Astrocyte (in vitro differentiated cells and primary cell): ENCODE results near the gene MYL12A. TPM values are rescaled to one million over a fixed set of nuclear protein-coding genes. Genes with fewer than 3 reads are reported as not detected.
A peak's percentile ranks its signal among the peaks of the same experiment; 100 is the strongest.
"Not testable (repeated sequence)": the region's sequence is repeated elsewhere in the genome, so short reads cannot be mapped to it uniquely, and the experiment has no call there.

Experiments
- DNase-seq: peaks from one replicate; pipeline ENCODE4 v3.0.0-alpha.2; 2010; ENCODE audit warnings: low read depth
- FAIRE-seq: peaks from 2 replicates; lab custom pipeline; 2011; peaks lifted over from hg19 to GRCh38; lab: Jason Lieb, UNC
- H2AFZ ChIP-seq: 2 replicates; pipeline ENCODE4 v1.6.0; 2012; ENCODE audit warnings: low read depth, low read length, inconsistent platforms
- H3K27ac ChIP-seq: 2 replicates; pipeline ENCODE4 v1.5.1; 2011; ENCODE audit warnings: low read depth, low read length, inconsistent platforms
- H3K27me3 ChIP-seq: 2 replicates; pipeline ENCODE4 v1.6.0; 2011; ENCODE audit warnings: low read length, inconsistent platforms; ENCODE audit not compliant: insufficient read depth
- H3K36me3 ChIP-seq: 2 replicates; pipeline ENCODE4 v1.5.1; 2011; ENCODE audit warnings: low read length, inconsistent platforms; ENCODE audit not compliant: insufficient read depth
- H3K4me1 ChIP-seq: 2 replicates; pipeline ENCODE4 v1.5.1; 2011; ENCODE audit warnings: low read length, inconsistent platforms; ENCODE audit not compliant: insufficient read depth
- H3K4me2 ChIP-seq: 2 replicates; pipeline ENCODE4 v1.6.0; 2012; ENCODE audit warnings: low read length, inconsistent platforms
- H3K4me3 ChIP-seq: 2 replicates; pipeline ENCODE4 v1.5.1; 2011; ENCODE audit warnings: low read depth, mild to moderate bottlenecking, low read length, inconsistent platforms; ENCODE audit not compliant: insufficient read depth
- H3K79me2 ChIP-seq: 2 replicates; pipeline ENCODE4 v1.6.0; 2012; ENCODE audit warnings: mild to moderate bottlenecking, low read length, inconsistent platforms; ENCODE audit not compliant: insufficient read depth
- H3K9ac ChIP-seq: 2 replicates; pipeline ENCODE4 v1.6.0; 2012; ENCODE audit warnings: mild to moderate bottlenecking, low read length, inconsistent platforms
- H3K9me3 ChIP-seq: 2 replicates; pipeline ENCODE4 v1.5.1; 2012; ENCODE audit warnings: low read depth, mild to moderate bottlenecking, low read length, inconsistent platforms; ENCODE audit not compliant: insufficient read depth
- H4K20me1 ChIP-seq: 2 replicates; pipeline ENCODE4 v1.6.0; 2012; ENCODE audit warnings: low read length, inconsistent platforms; ENCODE audit not compliant: insufficient read depth
- H3K27ac Mint-ChIP-seq: one replicate; pipeline ENCODE4 v1.8.0; 2021; ENCODE audit warnings: mild to moderate bottlenecking, mixed read lengths; ENCODE audit not compliant: unreplicated experiment
- H3K27me3 Mint-ChIP-seq: one replicate; pipeline ENCODE4 v1.8.0; 2021; ENCODE audit warnings: low read depth, mixed read lengths; ENCODE audit not compliant: unreplicated experiment
- H3K36me3 Mint-ChIP-seq: one replicate; pipeline ENCODE4 v1.8.0; 2021; ENCODE audit warnings: low read depth, mixed read lengths; ENCODE audit not compliant: unreplicated experiment
- H3K4me1 Mint-ChIP-seq: one replicate; pipeline ENCODE4 v1.8.0; 2021; ENCODE audit warnings: low read depth, mixed read lengths; ENCODE audit not compliant: unreplicated experiment
- H3K4me3 Mint-ChIP-seq: one replicate; pipeline ENCODE4 v1.8.0; 2021; ENCODE audit warnings: mild to moderate bottlenecking, moderate library complexity, mixed read lengths; ENCODE audit not compliant: unreplicated experiment
- H3K9me3 Mint-ChIP-seq: one replicate; pipeline ENCODE4 v1.8.0; 2021; ENCODE audit warnings: mild to moderate bottlenecking, mixed read lengths; ENCODE audit not compliant: unreplicated experiment
- EZH2 ChIP-seq: IDR thresholded peaks from 2 replicates; pipeline ENCODE4 v1.6.1; 2012; ENCODE audit warnings: mild to moderate bottlenecking, low read length, inconsistent platforms; ENCODE audit not compliant: insufficient read depth
- total RNA-seq: library from RNA; stranded (reverse); gene quantifications from 2 replicates; pipeline ENCODE4 v1.2.1, GENCODE V29; 2021
- TF ChIP-seq, protein P1 (sequence below): IDR thresholded peaks from 2 replicates; pipeline ENCODE4 v1.5.1; 2011; ENCODE audit warnings: low read depth, mild to moderate bottlenecking, inconsistent platforms, low read length, moderate library complexity; ENCODE audit not compliant: insufficient read depth

The MYL12A gene
- total RNA-seq, 1 donor from 2014 or later, result 682 TPM

DNA sequence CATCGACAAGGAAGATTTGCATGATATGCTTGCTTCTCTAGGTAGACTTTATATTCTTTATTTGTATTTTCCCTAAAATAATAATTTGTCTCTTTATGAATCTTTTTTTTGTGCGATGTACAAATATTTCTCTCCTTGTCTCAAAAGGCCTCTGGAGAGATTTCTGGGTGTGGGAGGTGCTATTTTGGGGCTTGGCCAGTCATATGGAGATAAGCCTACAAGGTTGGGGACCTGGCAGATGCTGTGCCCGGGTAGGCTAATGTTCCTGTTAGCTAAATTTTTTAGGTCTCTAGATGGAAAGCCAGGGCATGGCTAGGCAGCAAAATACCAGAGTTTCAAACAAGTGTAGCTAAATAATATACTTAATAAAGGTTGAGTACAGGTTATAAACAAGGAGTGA lies 25.4 kb downstream of the MYL12A start:
- Histone ChIP-seq H3K9me3 (no peaks in the 10 kb centered on the region), H3K9ac (no peak overlapping the region), H3K4me1 (peaks cover 18% of the 10 kb centered on the region), H4K20me1 (peaks cover 86% of the 10 kb centered on the region), H3K4me3 (no peak overlapping the region), H3K27me3 (no peaks in the 10 kb centered on the region), H3K27ac (no peak overlapping the region), H3K79me2 (peaks cover 88% of the 10 kb centered on the region), H3K4me2 (no peak overlapping the region), H3K36me3 (peaks cover 38% of the 10 kb centered on the region), H2AFZ (no peak overlapping the region)
- no peaks in the 10 kb centered on the region for H3K9me3 Mint-ChIP-seq
- H3K4me1 Mint-ChIP-seq, result peaks cover 28% of the 10 kb centered on the region
- DNase-seq, result no peak
- H3K4me3 Mint-ChIP-seq, result no peak overlapping the region
- FAIRE-seq, result no peak
- H3K27ac Mint-ChIP-seq, result no peak overlapping the region
- peaks cover 21% of the 10 kb centered on the region for H3K36me3 Mint-ChIP-seq
- no peaks in the 10 kb centered on the region for H3K27me3 Mint-ChIP-seq
- no peak for TF ChIP-seq EZH2
- TF ChIP-seq, protein P1, sequence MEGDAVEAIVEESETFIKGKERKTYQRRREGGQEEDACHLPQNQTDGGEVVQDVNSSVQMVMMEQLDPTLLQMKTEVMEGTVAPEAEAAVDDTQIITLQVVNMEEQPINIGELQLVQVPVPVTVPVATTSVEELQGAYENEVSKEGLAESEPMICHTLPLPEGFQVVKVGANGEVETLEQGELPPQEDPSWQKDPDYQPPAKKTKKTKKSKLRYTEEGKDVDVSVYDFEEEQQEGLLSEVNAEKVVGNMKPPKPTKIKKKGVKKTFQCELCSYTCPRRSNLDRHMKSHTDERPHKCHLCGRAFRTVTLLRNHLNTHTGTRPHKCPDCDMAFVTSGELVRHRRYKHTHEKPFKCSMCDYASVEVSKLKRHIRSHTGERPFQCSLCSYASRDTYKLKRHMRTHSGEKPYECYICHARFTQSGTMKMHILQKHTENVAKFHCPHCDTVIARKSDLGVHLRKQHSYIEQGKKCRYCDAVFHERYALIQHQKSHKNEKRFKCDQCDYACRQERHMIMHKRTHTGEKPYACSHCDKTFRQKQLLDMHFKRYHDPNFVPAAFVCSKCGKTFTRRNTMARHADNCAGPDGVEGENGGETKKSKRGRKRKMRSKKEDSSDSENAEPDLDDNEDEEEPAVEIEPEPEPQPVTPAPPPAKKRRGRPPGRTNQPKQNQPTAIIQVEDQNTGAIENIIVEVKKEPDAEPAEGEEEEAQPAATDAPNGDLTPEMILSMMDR, result no peak

DNA sequence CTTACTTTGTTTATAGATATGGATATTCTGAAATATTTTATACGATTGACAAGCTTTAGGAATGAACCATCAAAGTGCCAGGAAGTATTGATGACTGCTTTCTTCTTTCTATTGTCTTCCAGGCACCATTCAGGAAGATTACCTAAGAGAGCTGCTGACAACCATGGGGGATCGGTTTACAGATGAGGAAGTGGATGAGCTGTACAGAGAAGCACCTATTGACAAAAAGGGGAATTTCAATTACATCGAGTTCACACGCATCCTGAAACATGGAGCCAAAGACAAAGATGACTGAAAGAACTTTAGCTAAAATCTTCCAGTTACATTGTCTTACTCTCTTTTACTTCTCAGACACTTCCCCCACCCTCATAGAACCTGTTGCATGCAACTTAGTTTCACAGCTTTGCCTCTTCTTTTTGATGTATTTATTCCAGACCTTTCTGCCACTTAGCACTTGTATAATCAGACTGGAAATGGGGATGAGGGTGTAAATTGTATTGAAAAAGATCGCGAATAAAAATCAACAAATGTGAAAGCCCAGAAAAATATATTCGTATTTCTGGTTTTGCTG lies 30.1 kb downstream of the MYL12A start:
- not testable (repeated sequence) for DNase-seq, H3K27me3 Mint-ChIP-seq, H3K27me3 ChIP-seq, H3K27ac Mint-ChIP-seq, H3K4me2 ChIP-seq, H2AFZ ChIP-seq, H3K4me3 ChIP-seq, H3K9me3 ChIP-seq, H3K4me1 ChIP-seq, H3K4me3 Mint-ChIP-seq, H3K9me3 Mint-ChIP-seq, FAIRE-seq, H3K9ac ChIP-seq, H3K27ac ChIP-seq, H3K4me1 Mint-ChIP-seq
- peaks cover 40% of the 10 kb centered on the region for H4K20me1 ChIP-seq
- peaks cover 45% of the 10 kb centered on the region for H3K36me3 ChIP-seq
- H3K79me2 ChIP-seq, result peaks cover 41% of the 10 kb centered on the region
- peaks cover 24% of the 10 kb centered on the region for H3K36me3 Mint-ChIP-seq

- Histone ChIP-seq H4K20me1 (peaks cover 23% of the 10 kb centered on the region), H3K9me3 (no peaks in the 10 kb centered on the region), H2AFZ (no peak overlapping the region), H3K4me1 (peaks cover 11% of the 10 kb centered on the region), H3K4me3 (no peak overlapping the region), H3K9ac (no peak overlapping the region), H3K27ac (no peak overlapping the region), H3K4me2 (no peak overlapping the region), H3K27me3 (no peaks in the 10 kb centered on the region), H3K79me2 (peaks cover 23% of the 10 kb centered on the region), H3K36me3 (peaks cover 32% of the 10 kb centered on the region)
- DNase-seq, result no peak
- Mint-ChIP-seq H3K4me1 (peaks cover 10% of the 10 kb centered on the region), H3K4me3 (no peak overlapping the region), H3K9me3 (no peaks in the 10 kb centered on the region), H3K36me3 (peaks cover 17% of the 10 kb centered on the region), H3K27ac (peak overlapping the region; percentile 35), H3K27me3 (no peaks in the 10 kb centered on the region)
- TF ChIP-seq, protein P1, result no peak
- TF ChIP-seq EZH2, result no peak
- no peak for FAIRE-seq
These were observed 31.9 kb downstream of the MYL12A start for GRCh38 chr18:3279201-3280185.
